K562 (cell line): Measurements from ENCODE around the gene KHDC3L. TPM values are rescaled to one million over a fixed set of nuclear protein-coding genes. Genes with fewer than 3 reads are reported as not detected.

Experiments used
- ATAC-seq: fragments of 200-7000 bp; cut with Tn5 transposase; 3 replicates; pipeline ENCODE4 v1.9.1; 2020; ENCODE audit warnings: moderate library complexity
- BruUV-seq: library from RNA; stranded (reverse); fragments of 400-500 nt; replicated peaks from 2 replicates; lab custom pipeline; 2021; lab: Mats Ljungman, UMichigan
- CTCF ChIA-PET: fragments of 300-600 bp; formaldehyde crosslinking; extraction: SDS; loops from one replicate; lab custom pipeline; 2021; ENCODE audit warnings: low intra/inter-chr PET ratio; lab: Yijun Ruan, JAX
- POLR2A ChIA-PET: fragments of 300-600, 350-650 bp; sonication (Branson Sonifier 250); formaldehyde crosslinking; extraction: SDS; loops from one replicate; lab custom pipeline; 2021; ENCODE audit warnings: antibody characterized with exemption, inconsistent platforms; lab: Yijun Ruan, JAX
- DNase-seq, 4 experiments: peaks; one replicate each; pipeline versions ENCODE4 v3.0.0 to v3.0.0-alpha.2; 2011 to 2018; ENCODE audit warnings: low spot score in 3 of 4, mixed read lengths in 3 of 4; ENCODE audit errors: extremely low read depth in 1 of 4
- FAIRE-seq: peaks from 2 replicates; lab custom pipeline; 2011; peaks lifted over from hg19 to GRCh38; lab: Jason Lieb, UNC
- H2AFZ ChIP-seq: 2 replicates; pipeline ENCODE4 v1.6.0; 2011; ENCODE audit warnings: low read depth, low read length, control low read depth, inconsistent platforms
- H3K27ac ChIP-seq: fragments of 200-600 bp; 3 replicates; pipeline ENCODE4 v1.8.0; 2011; ENCODE audit warnings: low read depth, mild to moderate bottlenecking, control low read depth, inconsistent platforms, low read length, moderate library complexity, mixed read lengths; ENCODE audit errors: extremely low read depth
- H3K27me3 ChIP-seq, 2 experiments: fragments of 300-600 bp in 1 of 2; 2 replicates in 1 of 2; 3 replicates in 1 of 2; pipeline versions ENCODE4 v1.6.0 to v1.8.0; 2011; ENCODE audit warnings: inconsistent platforms in 2 of 2, low read length in 2 of 2, mild to moderate bottlenecking in 1 of 2, mixed read lengths in 1 of 2, moderate library complexity in 1 of 2; ENCODE audit not compliant: control insufficient read depth in 2 of 2, insufficient read depth in 2 of 2
- H3K36me3 ChIP-seq: fragments of 300-600 bp; 3 replicates; pipeline ENCODE4 v1.8.0; 2011; ENCODE audit warnings: mild to moderate bottlenecking, low read length, inconsistent platforms; ENCODE audit not compliant: control insufficient read depth, insufficient read depth
- H3K4me1 ChIP-seq, 2 experiments: fragments of 200-600 bp in 1 of 2; replicated peaks in 1 of 2; 2 replicates in 1 of 2; 3 replicates in 1 of 2; pipeline versions ENCODE4 v1.5.1 to v1.8.0; 2011; ENCODE audit warnings: inconsistent platforms in 2 of 2, low read length in 2 of 2, mild to moderate bottlenecking in 1 of 2, mixed read lengths in 1 of 2, moderate library complexity in 1 of 2; ENCODE audit not compliant: control insufficient read depth in 2 of 2, insufficient read depth in 2 of 2
- H3K4me2 ChIP-seq: 2 replicates; pipeline ENCODE4 v1.6.1; 2011; ENCODE audit warnings: low read length, control low read depth, inconsistent platforms, mixed read lengths; ENCODE audit not compliant: insufficient read depth
- H3K4me3 ChIP-seq: fragments of 200-600 bp; sonication (generic), shearing (Covaris generic); 2 replicates; pipeline ENCODE4 v1.5.1; 2016; ENCODE audit warnings: control low read depth, inconsistent platforms
- H3K79me2 ChIP-seq: fragments of 200-600 bp; 3 replicates; pipeline ENCODE4 v1.8.0; 2011; ENCODE audit warnings: low read length, inconsistent platforms; ENCODE audit not compliant: control insufficient read depth, insufficient read depth
- H3K9ac ChIP-seq, 2 experiments: 2 replicates each; pipeline versions ENCODE4 v1.6.0 to v1.6.1; 2011; ENCODE audit warnings: low read depth in 2 of 2, low read length in 2 of 2, control low read depth in 1 of 2, inconsistent platforms in 1 of 2, mild to moderate bottlenecking in 1 of 2, mixed read lengths in 1 of 2; ENCODE audit not compliant: insufficient read depth in 1 of 2
- H3K9me1 ChIP-seq: one replicate; pipeline ENCODE4 v1.6.0; 2011; ENCODE audit warnings: inconsistent platforms, mild to moderate bottlenecking, low read length, moderate library complexity; ENCODE audit not compliant: control insufficient read depth, insufficient read depth
- H3K9me3 ChIP-seq: replicated peaks from 2 replicates; pipeline ENCODE4 v1.5.1; 2011; ENCODE audit warnings: low read depth, low read length, inconsistent platforms; ENCODE audit not compliant: control insufficient read depth, insufficient read depth
- H4K20me1 ChIP-seq: replicated peaks from 2 replicates; pipeline ENCODE4 v1.6.1; 2011; ENCODE audit warnings: low read length, inconsistent platforms, mixed read lengths; ENCODE audit not compliant: control insufficient read depth, insufficient read depth
- E2F4 ChIP-seq: sonication (generic); formaldehyde crosslinking; IDR thresholded peaks from 2 replicates; pipeline ENCODE4 v1.8.0; 2022; ENCODE audit warnings: mild to moderate bottlenecking, low read depth, missing genetic modification reagents
- FOXJ2 ChIP-seq: fragments of 200-800 bp; sonication (Bioruptor generic); IDR thresholded peaks from 2 replicates; pipeline ENCODE4 v1.6.1; 2016; ENCODE audit warnings: missing genetic modification characterization, missing compliant biosample characterization
- HDAC8 ChIP-seq: fragments of 450-650 bp; IDR thresholded peaks from 2 replicates; pipeline ENCODE4 v1.6.1; 2016; ENCODE audit warnings: mild to moderate bottlenecking, missing genetic modification characterization, moderate library complexity, missing compliant biosample characterization
- HNRNPLL ChIP-seq: fragments of 200-400 bp; formaldehyde crosslinking; IDR thresholded peaks from 2 replicates; pipeline ENCODE4 v1.6.1; 2017; ENCODE audit warnings: low read length, low read depth, mild to moderate bottlenecking; ENCODE audit not compliant: poor library complexity, severe bottlenecking
- HSF4 ChIP-seq: fragments of 250-450 bp; sonication (Bioruptor Pico); IDR thresholded peaks from 2 replicates; pipeline ENCODE4 v2.1.2; 2022; ENCODE audit warnings: mild to moderate bottlenecking, moderate library complexity, borderline replicate concordance
- IFI16 ChIP-seq: fragments of 250-450 bp; sonication (Bioruptor Pico); IDR thresholded peaks from 2 replicates; pipeline ENCODE4 v2.1.2; 2022; ENCODE audit warnings: mild to moderate bottlenecking, inconsistent platforms
- KLF1 ChIP-seq: fragments of 450-650 bp; IDR thresholded peaks from 2 replicates; pipeline ENCODE4 v1.6.1; 2016; ENCODE audit warnings: missing genetic modification characterization, missing compliant biosample characterization
- MCM5 ChIP-seq: fragments of 450-650 bp; IDR thresholded peaks from 2 replicates; pipeline ENCODE4 v1.6.1; 2016; ENCODE audit warnings: low read depth
- NFIC ChIP-seq: fragments of 450-650 bp; IDR thresholded peaks from 2 replicates; pipeline ENCODE4 v1.6.1; 2017; ENCODE audit warnings: mild to moderate bottlenecking, inconsistent platforms
- POLR2AphosphoS2 ChIP-seq: IDR thresholded peaks from 2 replicates; pipeline ENCODE4 v1.6.1; 2012; ENCODE audit warnings: low read length, improper control_type of control experiment
- SAFB2 ChIP-seq: fragments of 200-400 bp; formaldehyde crosslinking; IDR thresholded peaks from 2 replicates; pipeline ENCODE4 v1.6.1; 2018; ENCODE audit warnings: borderline replicate concordance, low read length, low read depth, moderate library complexity; ENCODE audit not compliant: severe bottlenecking
- SMARCB1 ChIP-seq: IDR thresholded peaks from 2 replicates; pipeline ENCODE4 v1.6.1; 2011; ENCODE audit warnings: improper control_type of control experiment, low read depth; ENCODE audit not compliant: insufficient read length
- XRCC5 ChIP-seq: fragments of 200-400 bp; formaldehyde crosslinking; IDR thresholded peaks from 2 replicates; pipeline ENCODE4 v1.6.1; 2017; ENCODE audit warnings: low read depth, mild to moderate bottlenecking, low read length
- ZFX ChIP-seq: sonication (generic); formaldehyde crosslinking; IDR thresholded peaks from 2 replicates; pipeline ENCODE4 v1.8.0; 2022; ENCODE audit warnings: mild to moderate bottlenecking, missing genetic modification reagents, moderate library complexity
- ZNF347 ChIP-seq: fragments of 450-650 bp; formaldehyde crosslinking; IDR thresholded peaks from 2 replicates; pipeline ENCODE4 v1.4.0; 2020; ENCODE audit warnings: low read depth, mild to moderate bottlenecking, moderate library complexity
- whole genome bisulfite sequencing: fragments of 100-300 bp; shearing (Covaris generic); methylation state at CpG from one replicate; pipeline ENCODE4 v1.1.6; 2016; ENCODE audit warnings: low coverage, mixed read lengths; ENCODE audit not compliant: insufficient coverage; ENCODE audit errors: missing lambda C conversion rate; 5-methylcytosine and 5-hydroxymethylcytosine counted together
- in situ Hi-C: fragments of 300-500 bp; cut with MboI; formaldehyde crosslinking; loops from 4 replicates; pipeline ENCODE4 v1.15.0; 2018; ENCODE audit warnings: inconsistent platforms, mixed read lengths
- intact Hi-C: fragments of 100-400 bp; cut with micrococcal nuclease; formaldehyde crosslinking; loops from 2 replicates; pipeline ENCODE4 v1.14.2; 2022
- polyA plus RNA-seq, 8 experiments: library from polyadenylated mRNA; depleted of rRNA in 4 of 8; stranded (reverse) in 5 of 8; unstranded in 3 of 8; fragments of >200 nt; fragmentation: Nextera tagmentation in 2 of 8; fragmentation: Illumina TruSeq in 1 of 8; extraction: Ambion mirVana in 2 of 8; extraction: Trizol in 1 of 8; gene quantifications; 2 replicates each; pipeline versions ENCODE4 v1.2.1 to v1.2.3, GENCODE V29; 2011 to 2014; ENCODE audit warnings: inconsistent platforms in 1 of 8, missing spikeins in 1 of 8
- total RNA-seq, 7 experiments: library from RNA; depleted of rRNA in 6 of 7; stranded (reverse); fragments of >200 nt in 6 of 7; fragmentation: Illumina TruSeq in 2 of 7; extraction: Trizol in 2 of 7; gene quantifications; 2 replicates each; pipeline versions ENCODE4 v1.2.1 to v1.2.3, GENCODE V29; 2011 to 2021; ENCODE audit warnings: low replicate concordance in 1 of 7
- TF ChIP-seq, protein P1 (sequence below): fragments of 250-450 bp; sonication (Bioruptor Pico); IDR thresholded peaks from 2 replicates; pipeline ENCODE4 v1.9.0; 2021; ENCODE audit warnings: mild to moderate bottlenecking

Gene KHDC3L
- total and polyA plus RNA-seq, 9 of the 15 experiments (the other 6 are each of a cell fraction or from before 2014, with no cell fraction given), result not detected

DNA sequence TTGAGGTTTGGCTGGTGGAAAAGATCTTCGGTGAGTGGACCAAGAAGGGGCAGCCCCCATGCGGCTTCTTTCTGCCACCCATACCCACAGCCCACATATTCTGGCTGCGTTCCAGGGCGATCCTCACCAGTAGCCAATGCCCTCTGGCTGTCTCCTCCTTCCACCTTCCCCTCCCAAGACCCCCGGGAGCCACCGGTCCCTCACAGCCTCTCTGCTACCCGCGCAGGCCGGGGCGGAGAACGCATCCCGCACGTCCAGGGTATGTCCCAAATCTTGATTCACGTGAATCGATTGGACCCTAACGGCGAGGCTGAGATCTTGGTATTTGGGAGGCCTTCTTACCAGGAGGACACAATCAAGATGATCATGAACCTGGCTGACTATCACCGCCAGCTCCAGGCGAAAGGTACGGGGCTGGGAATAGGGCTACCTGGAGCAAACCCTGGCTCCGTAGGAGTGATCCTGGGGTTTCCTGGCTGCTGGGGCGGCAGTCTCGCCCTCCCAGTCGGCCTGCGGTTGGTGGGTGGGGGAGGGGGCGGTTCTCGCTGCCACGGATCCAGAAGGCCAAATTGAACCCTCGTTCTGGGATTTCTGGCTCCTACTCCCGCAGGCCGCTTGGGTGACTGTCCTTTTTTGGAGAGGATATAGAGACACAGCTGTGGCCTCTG is 545 bp downstream of the KHDC3L start:
- no peaks in the 10 kb centered on the region for H3K9me3 ChIP-seq
- peaks cover 3 to 16% of the 10 kb centered on the region in 2 experiments; a peak in 3 of 5 replicates for H3K4me1 ChIP-seq
- H3K4me2 ChIP-seq, result no peak overlapping the region
- DNase-seq (no peak), ATAC-seq (no peak), FAIRE-seq (no peak)
- ChIA-PET CTCF (no interaction called here), POLR2A (no interaction called here)
- no peaks in the 10 kb centered on the region for H3K79me2 ChIP-seq
- H3K27ac ChIP-seq, result no peak overlapping the region
- intact Hi-C loops (no loop called here), in situ Hi-C loops (no loop called here)
- no peaks in the 10 kb centered on the region for H3K36me3 ChIP-seq
- no peaks in the 10 kb centered on the region for H3K9me1 ChIP-seq
- BruUV-seq, result no TSS peak
- no peaks in the 10 kb centered on the region for H4K20me1 ChIP-seq
- peaks cover 0 to 19% of the 10 kb centered on the region in 2 experiments; a peak in 3 of 5 replicates for H3K27me3 ChIP-seq
- no peak overlapping the region for H3K4me3 ChIP-seq
- TF ChIP-seq KLF1 (tag) (no peak), NFIC (peak; percentile 35; the same call in 1 of the 2 replicates), HDAC8 (tag) (no peak)
- H3K9ac ChIP-seq, result no peak overlapping the region
- H2AFZ ChIP-seq, result 0 out of 2 replicates have a peak overlapping the region, but pooled peaks have one; percentile 9
- WGBS, result 56% methylated on average over 24 of the region's 31 CpGs

GRCh38 chr6:73363537-73363875 is 1.0 kb downstream of the KHDC3L start:
- DNase-seq, result no peak
- WGBS, result 50% methylated on average over 22 of the region's 23 CpGs
- Histone ChIP-seq H4K20me1 (no peaks in the 10 kb centered on the region), H3K27ac (no peak overlapping the region), H3K4me1 (peaks cover 4 to 17% of the 10 kb centered on the region in 2 experiments; a peak in 3 of 5 replicates), H3K4me2 (no peak overlapping the region), H3K9me3 (no peaks in the 10 kb centered on the region), H3K9me1 (no peaks in the 10 kb centered on the region), H3K9ac (no peak overlapping the region), H3K36me3 (no peaks in the 10 kb centered on the region), H3K4me3 (no peak overlapping the region), H3K27me3 (peaks cover 0 to 19% of the 10 kb centered on the region in 2 experiments; a peak in 3 of 5 replicates), H3K79me2 (no peaks in the 10 kb centered on the region), H2AFZ (0 out of 2 replicates have a peak overlapping the region, but pooled peaks have one; percentile 9)
- ChIA-PET CTCF (no interaction called here), POLR2A (interaction anchor here (0.6 kb wide), 1 partner anchor 12 kb away, joined by 3 read pairs; no protein-coding TSS in a partner anchor)
- in situ Hi-C loops (no loop called here), intact Hi-C loops (no loop called here)
- no TSS peak for BruUV-seq
- FAIRE-seq, result no peak
- no peak for ATAC-seq
- TF ChIP-seq XRCC5, result no peak
- TF ChIP-seq POLR2AphosphoS2, result no peak
- no peak for TF ChIP-seq HNRNPLL
- TF ChIP-seq, protein P1, sequence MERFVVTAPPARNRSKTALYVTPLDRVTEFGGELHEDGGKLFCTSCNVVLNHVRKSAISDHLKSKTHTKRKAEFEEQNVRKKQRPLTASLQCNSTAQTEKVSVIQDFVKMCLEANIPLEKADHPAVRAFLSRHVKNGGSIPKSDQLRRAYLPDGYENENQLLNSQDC (CRISPR knock-in tag), result no peak
- no peak for TF ChIP-seq SAFB2
- no peak for TF ChIP-seq SMARCB1
- TF ChIP-seq HSF4, result no peak
- TF ChIP-seq E2F4 (CRISPR knock-in tag), result no peak
- TF ChIP-seq FOXJ2 (tag), result no peak
- no peak for TF ChIP-seq ZFX (CRISPR knock-in tag)
- no peak for TF ChIP-seq ZNF347
- no peak for TF ChIP-seq IFI16 (CRISPR knock-in tag)
- no peak for TF ChIP-seq MCM5
